Forelimb muscle (tissue), 1 donor: ENCODE results near the gene PPEF1. TPM values are rescaled to one million over a fixed set of nuclear protein-coding genes. Genes with fewer than 3 reads are reported as not detected.
A peak's percentile ranks its signal among the peaks of the same experiment; 100 is the strongest.
"Not testable (repeated sequence)": the region's sequence is repeated elsewhere in the genome, so short reads cannot be mapped to it uniquely, and the experiment has no call there.

Experiments
- DNase-seq: peaks from one replicate; pipeline ENCODE4 v3.0.0-alpha.2; 2013; ENCODE audit warnings: low read depth
- polyA plus RNA-seq: library from polyadenylated mRNA; unstranded; fragments of 120-200 nt; gene quantifications from one replicate; pipeline ENCODE4 v1.2.1, GENCODE V29; 2013; ENCODE audit not compliant: insufficient read length

Gene PPEF1
- polyA plus RNA-seq, 1 donor: 0.61 TPM

DNA sequence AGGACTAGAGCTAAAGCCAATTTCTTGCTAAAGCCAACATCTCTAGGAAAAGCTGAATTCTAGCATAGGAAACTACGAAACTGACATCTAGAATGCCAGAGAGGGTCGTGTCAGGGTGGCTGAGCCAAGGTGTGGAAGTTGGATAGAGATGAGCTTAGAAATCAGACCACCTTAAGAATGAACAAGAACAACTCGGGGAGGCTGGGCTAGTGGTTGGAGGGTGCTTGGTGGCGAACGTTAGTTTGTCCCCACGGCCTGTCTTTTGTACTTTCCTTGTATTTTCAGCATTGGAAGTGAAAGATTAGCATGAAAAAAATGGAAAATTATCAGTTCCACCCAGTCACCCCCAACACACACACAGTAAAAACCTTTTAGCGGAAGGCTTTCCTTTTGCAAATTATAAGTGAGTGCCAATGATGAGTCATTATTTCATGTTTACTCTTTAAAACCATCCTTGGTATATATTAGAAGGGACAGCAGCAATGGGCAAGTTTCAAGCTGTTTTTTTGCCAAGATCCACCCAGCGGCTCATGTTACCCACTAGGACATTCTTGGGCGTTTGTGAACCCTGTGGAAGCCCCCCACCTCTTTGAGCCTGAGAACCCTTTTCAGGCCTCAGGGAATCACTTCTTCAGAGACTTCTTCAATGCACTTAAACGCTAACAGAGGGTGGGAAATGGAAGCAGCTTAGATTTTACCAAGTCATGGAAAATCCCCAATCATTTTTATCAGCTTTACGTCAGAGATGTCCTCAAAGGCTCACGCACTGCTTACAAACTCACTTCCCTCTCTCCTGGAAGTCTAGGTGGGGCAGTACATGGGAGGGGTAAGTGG lies 4.9 kb upstream of the PPEF1 start:
- no peak for DNase-seq

DNA sequence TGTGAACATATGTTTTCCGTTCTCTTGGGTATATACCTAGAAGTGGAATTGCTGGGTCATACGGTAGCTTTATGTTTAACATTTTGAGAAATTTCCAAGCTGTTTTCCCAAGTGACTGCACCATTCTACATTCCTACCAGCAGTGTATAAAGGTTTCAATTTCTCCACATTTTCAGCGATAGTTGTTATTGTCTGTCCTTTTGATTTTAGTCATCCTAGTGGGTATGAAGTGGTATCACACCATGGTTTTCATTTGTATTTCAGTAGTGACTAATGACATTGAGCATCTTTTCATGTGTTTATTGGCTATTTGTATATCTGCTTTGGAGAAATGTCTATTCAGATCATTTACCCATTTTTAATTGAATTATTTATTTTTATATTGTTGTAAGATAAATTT lies 2.4 kb downstream of the PPEF1 start:
- DNase-seq: no peak

DNA sequence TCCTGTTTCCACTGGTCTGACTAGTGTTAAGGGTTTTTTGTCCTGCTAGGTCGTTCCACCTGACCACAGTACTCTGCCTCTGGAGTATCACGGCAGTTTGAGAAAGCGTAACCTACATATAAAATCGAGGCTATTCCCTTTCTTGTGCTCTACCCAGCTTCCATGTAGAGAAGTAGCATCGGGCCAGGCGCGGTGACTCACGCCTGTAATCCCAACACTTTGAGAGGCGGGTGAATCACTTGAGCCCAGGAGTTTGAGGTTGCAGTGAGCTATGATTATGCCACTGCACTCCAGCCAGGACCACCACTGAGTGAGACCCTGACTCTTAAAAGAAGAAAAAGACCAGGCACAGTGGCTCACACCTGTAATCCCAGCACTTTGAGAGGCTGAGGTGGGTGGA lies 7.5 kb downstream of the PPEF1 start:
- DNase-seq: no peak

DNA sequence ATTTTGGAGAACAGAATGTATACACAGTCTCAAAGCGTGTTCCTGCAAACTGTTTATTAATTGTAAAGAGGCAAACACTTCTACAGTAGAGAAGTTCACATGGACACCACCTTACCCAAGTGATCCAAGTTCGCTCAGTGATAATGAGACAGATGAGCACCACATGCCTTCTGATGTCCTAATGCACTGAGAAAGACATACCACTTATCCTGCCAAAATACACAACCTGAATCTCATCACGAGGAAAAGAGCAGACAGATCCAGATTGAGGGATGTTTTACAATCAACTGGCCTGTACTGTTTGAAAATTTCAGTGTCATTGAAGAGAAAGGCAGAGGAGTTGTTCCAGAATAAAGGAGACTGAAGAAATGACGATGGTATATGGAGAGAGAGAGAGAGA lies 12.4 kb downstream of the PPEF1 start:
- no peak for DNase-seq

DNA sequence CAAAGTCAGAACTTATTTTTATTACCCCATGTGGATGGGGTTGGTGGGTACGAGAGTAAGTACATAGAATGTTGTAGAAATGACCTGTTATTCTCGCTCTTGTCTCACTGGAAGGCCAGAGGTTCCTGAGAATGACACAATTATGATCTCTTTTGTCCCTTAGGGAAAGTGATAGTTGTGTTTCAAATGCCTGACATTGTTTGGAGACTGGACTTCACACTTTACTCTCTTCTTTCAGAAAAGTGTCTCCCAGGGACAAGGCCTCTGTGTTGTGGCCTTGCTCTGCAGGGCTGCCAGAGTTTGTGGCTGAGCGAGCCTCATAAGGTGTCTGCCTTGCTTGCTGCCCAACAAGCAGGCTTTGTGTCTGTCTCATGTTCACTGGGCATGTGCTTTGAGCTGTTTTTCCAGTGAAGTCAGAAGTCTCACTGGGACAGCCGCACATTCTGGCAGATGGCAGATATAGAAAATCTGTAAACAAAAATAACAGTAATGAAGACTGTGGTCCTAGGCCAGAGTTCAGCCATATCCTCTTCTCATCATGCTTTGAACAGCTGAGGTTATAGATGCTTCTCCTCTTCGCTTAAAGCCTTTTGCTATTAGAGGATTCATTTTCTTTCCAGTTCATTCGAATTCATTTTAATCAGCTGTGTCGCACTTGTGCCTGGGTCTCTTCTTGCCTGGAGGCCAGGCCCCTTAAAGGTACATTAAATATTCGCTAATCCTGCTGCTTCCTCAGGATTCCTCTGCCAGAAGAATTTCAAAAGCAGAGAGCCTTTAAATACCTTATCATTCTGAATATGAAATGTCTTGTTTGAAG lies 14.4 kb downstream of the PPEF1 start:
- no peak for DNase-seq

DNA sequence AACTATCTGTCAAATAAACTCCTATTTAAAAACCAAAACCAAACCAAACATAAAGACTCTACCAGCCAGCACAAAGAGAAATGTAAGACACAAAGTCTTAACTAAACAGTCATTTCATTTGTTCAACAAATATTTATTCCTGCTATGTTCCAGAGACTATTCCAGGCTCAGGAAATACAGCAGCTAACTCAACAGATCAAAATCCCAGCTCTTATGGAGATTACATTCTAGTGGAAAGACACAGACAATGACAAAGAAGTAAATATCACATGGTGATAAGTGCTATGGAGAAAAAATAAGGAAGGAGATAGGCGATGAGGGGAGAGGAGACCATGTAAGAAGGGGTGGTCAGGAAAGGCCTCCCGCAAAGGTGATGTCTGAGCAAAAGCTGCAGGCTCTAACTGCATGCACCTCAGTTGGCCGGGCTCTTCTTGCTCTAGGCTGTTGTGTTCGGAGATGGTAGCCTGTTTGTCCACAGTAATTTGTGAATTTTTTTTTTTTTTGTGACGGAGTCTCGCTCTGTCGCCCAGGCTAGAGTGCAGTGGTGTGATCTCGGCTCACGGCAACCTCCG lies 15.1 kb downstream of the PPEF1 start:
- no peak for DNase-seq

DNA sequence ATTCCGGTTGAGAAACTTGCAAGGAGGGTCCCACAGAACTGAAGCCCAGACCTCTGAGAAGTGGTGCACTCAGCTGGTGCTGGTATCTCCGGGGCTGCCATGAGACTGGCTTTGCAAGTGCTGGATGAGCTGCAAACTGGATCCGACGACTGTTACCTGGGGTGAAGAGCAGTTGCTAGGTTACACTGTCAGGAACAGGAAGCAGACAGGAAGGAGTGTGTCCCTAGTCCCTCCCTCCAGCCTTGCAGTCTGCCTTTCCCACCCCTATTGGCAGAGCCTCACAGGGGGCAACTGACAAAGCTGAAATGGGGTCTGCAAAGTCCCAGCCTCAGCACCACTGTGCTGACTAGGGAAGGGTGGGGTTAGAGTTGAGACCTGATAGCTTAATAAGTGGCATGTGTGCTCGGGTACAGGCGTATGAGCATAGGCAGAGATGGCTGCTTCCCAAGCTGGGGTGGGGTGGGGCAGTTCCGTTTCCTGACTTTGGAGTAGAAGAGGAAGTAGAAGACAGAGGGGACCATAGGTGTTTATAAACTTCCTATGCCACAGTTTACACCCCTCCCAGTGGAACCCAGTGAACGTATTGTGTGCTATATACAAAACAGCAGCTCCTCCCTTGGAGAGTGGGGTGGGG lies 18.0 kb downstream of the PPEF1 start:
- no peak for DNase-seq

DNA sequence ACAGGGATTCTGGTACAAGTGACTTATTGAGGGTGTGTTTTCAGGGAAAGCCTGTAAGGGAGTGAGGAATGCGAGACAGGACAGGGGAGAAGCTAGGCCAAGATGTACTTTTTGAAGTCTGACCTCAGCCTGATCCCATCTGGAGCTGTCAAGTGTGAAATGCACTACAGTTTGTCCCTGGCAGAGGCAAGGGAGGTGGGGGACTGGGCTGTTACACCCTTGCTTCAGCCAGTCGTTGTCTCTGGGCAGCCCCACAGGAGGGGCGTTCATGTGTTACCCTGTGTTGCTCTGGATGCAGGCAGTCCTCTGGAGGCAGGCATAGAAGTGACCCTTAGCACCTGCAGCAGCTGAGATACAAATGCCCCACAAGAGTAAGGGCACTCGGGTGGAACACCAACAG lies 25.8 kb downstream of the PPEF1 start:
- no peak for DNase-seq

DNA sequence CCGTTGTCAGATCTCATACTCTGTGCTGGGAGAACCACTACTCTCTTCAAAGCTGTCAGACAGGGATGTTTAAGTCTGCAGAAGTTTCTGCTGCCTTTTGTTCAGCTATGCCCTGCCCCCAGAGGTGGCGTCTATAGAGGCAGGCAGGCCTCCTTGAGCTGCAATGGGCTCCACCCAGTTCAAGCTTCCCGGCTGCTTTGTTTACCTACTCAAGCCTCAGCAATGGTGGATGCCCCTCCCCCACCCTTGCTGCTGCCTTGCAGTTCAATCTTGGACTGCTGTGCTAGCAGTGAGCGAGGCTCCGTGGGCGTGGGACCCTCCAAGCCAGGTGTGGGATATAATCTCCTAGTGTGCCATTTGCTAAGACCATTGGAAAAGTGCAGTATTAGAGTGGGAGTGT lies 32.2 kb downstream of the PPEF1 start:
- DNase-seq: not testable (repeated sequence)

DNA sequence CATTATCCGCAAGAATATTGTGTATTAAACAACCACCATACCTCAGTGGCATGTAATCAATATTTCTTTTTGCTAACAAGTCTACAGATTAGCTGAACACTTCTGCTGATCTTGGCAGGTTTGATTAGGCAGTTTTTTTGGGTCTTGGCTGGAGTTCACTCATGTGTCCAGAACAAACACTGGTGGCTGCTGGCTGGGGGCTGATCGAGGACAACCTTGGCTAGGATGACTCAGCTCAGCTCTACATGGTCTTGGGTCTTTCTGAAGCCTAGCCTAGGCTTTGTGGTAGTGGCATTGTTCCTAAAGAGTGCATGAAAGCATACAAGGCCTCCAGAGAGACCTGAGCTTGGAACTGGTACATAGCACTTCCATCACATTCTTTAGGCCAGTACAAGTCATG lies 41.1 kb downstream of the PPEF1 start:
- no peak for DNase-seq

DNA sequence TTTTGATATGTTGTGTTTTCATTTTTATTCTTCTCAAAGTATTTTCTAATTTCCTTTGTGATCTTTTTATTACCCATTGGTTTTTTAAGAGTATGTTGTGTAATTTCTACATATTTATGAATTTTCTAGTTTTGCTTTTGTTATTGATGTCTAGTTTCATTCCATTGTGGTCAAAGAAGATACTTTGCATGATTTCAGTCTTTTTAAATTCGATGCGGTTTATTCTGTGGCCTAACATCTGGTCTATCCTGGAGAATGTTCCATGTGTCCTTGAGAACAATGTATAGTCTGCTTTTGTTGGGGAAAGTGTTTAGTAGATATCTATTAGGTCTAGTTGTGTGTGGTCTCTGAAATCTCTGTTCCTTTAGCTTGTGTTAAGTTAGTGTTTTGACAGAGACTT lies 46.2 kb downstream of the PPEF1 start:
- DNase-seq: no peak

DNA sequence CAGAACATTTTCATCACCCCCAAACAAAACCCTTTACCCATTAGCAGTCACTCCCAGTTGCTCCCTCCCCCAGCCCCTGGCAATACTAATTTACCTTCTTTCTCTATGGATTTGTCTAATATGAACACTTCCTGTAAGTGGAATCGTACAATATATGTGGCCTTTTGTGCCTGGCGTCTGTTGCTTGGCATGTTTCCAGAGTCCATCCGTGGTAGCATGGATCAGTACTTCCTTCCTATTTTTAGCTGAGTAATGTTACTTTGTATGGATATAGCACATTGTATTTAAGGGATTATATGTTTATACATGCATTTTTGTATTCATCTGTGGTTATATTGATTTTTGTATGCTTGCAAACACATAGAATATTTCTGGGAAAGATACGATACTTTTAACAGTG lies 48.2 kb downstream of the PPEF1 start:
- peak; percentile 2 for DNase-seq

DNA sequence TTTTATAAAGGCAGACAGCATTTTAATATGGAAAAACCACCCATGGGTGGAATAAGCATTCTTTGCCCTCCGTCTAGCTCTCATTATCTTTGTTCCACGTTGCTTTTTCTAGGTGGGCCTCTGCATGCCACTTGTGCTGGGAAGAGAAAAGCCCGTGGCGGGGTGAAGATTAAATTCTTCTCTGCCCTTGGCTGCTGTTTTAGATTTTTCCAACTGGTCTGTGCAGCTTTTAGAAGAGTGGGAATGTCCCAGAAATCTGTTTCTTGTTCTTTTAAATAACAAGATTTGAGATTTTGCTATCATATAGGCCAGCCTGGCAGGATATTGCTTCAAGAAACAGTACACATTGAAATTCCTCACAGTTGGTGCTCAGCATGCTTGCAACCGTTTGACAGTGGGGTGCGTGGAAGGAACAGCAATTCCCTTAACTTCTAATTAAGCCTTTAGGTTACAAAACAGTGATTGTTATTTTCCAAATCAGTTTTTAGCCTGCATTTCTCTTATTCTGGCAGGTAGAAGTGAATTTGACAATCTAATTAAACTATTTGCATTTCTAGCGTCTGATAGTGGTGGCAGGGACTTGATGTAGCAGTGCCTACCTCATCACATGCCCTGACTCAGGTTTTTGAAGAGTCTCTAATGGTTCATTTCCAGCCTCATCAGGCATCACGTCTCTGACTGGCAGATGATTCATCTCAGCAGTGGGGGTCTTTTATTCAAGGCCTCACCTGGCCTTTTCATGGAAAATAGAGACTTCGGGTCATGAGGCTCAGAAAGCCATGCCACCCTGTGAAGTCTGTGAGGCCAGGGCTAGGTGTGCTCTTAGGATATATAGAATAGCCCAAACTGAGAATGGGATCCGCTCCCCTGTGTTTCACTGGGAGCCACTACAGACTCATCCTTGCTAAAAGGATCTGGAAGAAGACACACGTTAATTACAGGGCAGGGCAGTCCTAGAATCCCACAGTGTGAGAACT lies 50.8 kb downstream of the PPEF1 start:
- no peak for DNase-seq

DNA sequence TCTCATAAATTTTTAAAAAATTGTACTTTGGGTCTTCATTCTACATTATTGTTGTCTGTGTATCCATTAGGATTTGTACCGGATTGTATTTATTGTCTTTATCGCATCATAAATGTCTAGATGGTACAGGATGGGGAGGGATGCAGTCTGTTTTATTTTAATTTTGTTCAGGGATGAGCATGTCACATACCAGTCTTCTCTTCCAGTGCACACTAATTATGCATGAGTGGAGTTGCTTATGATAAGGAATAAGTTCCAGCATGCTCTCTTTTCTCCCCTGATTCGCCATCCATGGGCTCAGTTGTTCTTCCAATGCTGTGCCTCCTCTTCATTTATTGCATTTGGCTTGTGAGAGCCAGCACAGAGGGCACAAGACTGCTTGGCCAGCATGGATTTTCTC lies 54.3 kb downstream of the PPEF1 start:
- no peak for DNase-seq

DNA sequence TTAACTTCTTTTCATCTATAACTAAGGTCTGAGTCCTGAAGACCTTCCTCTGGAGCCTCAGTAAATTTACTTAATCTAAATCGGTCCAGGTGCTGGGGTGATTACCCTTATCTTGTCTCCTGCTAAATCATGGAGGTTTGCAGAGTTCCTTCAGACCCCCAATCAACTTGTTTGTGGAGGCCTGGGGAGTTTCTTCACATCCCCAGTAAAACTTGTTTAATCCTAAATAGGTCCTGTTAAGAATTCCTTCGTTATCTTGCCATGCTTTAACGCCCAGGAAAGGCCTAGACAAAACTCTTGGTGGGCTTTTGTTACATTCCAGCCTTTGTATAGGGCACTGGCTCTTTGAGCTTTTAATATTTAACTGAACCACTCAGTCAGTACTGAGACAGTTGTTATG lies 55.7 kb downstream of the PPEF1 start:
- DNase-seq: not testable (repeated sequence)

DNA sequence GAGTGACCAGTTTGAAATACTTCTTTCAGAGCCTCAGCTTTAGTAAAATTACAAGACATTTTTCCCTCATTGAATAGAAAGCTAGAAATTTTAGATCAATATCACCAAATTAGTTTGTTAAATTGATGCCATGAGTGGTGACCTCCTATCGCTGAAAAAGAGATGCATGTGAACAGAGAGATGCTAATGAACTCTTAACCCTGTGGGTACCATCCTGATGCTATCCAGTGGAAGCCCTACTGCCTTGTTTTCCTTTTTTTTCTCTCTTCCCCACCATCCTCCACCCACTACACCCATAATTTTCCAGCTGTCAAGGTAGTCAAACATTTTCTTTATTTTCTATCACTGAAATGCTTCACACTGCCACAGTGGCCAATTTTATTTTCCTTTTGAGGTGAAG lies 61.9 kb downstream of the PPEF1 start:
- no peak for DNase-seq

DNA sequence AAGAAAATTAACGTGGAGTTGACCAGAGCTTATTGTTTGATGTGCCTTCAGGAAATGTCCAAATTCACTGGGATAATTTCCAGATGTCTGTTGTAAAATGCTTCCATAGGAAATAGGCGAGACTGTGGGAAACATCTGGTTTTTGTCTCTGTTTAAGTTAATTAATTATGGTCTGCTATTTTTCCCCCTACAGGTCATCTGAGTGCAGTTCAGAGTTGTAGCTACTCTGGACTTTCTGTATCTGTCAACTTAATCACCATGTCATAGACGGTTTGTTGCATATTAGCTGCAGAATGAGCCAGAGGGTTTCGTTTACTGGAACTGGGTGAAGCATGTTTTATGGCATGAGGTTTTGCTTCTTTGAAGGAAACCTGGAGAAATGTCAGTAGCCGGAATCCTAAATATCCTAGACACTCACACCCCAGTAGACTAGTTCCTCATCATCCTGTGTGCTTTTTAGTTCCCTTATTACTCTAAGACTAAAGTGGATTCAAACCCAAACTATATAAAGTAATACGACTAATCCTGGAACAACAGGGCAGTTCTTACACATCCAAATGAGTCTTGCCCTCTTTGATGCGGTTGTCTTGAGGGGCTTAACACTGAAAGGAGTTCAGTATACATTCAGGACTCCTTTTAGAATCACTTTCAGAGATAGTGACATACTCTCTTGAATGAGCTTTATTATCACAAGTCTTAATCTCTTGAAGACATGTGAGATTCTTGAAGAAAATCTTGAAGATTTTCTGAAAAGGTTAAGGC lies 62.5 kb downstream of the PPEF1 start:
- DNase-seq: peak; percentile 8

DNA sequence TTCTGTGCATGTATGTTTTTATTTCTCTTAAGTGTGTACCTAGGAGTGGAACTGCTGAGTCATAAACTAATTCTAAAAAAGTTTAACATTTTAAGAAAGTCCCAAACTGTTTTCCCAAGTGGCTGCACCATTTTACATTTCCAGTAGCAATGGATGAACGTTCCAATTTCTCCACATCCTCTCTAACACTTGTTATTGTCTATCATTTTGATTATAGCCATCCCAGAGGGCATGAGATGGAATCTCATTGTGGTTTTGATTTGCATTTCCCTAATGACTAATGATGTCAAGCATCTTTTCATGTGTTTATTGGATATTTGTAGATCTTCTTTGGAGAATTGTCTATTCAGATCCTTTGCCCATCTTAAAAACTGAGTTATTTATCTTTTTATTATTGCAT lies 82.5 kb downstream of the PPEF1 start:
- DNase-seq: no peak

DNA sequence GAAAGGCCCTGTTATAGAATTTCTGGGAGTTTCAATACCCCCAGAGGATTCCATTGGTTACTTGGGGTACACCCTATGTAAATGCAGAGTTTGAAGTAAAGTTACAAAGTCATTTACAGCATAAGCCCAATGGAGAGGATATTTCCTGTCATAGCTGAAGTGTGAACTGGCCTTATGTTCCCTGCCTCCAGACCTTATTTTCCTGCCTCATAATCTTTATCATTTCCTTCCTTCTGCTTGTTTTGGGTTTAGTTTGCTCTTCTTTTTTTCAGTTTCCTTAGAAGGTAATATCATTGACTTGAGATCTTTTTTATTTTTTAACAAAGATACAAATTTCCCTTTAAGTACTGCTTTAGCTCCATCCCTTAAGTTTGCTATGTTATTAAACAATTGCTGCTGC lies 85.4 kb downstream of the PPEF1 start:
- DNase-seq: no peak

DNA sequence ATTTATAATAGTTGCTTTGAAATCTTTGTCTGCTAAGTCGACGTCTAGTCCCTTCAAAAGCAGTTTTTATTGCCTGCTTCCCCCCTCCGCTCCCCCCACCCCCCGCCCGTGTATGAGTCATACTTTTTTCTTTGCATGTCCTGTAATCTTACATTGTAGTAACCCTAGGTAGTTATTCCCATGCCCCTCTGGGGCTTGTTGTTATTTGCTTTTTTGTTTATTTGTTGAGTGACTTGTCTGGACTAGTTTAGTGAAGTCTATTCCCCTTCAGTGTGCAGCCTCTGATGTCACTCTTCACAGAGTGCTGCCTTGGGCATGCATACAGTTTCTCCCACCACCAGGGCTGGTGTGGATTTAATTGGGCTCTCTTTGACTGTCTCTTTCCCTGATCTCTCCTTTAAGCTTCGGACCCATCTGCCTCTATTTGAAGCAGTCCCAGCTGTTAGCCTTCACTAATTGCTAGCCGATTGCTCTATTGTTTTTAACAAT lies 86.2 kb downstream of the PPEF1 start:
- DNase-seq: no peak
